Middle frontal gyrus (tissue), 1 donor: ENCODE results near the gene TTBK1.

ENCODE experiments used
- DNase-seq: peaks from one replicate; pipeline ENCODE4 v3.0.0-alpha.2; 2015; ENCODE audit warnings: low spot score; ENCODE audit errors: extremely low spot score

TTBK1 gene

DNA sequence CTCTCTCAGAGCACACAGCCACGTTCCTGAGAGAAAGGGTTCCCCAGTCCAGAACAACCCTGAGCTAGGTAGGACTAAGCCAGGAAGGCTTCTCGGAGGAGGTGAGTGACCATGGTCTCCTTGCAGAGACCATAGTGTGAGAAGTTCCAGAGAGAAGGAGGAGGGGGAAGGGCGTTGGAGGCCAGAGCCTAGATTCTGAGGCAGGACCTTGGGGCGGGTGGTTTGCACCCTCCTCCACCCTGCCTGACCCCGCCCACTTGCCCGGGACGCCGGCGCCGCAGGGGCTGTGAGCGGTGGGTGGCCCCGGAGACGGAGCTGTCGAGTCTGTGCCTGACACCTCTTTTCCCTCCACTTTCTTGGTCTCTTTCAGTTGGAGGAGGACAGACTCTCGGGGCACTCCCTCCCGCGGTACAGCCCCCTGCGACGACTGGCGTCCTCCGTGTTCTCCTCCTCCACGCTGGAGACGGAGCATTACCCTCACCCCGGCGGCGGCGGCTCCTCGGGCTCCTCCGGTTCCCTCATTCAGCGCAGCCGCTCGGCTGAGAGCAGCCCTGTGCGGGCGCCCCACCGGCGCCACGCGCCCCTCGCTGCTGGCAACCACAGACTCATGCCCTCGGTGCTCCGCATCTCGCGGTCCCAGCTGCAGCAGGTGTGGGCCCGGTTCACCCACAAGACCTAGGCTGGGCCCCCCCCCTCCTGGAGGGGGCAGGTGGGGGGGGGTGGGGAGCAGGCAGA, 26.2 kb downstream of the TTBK1 start:
- DNase-seq = no peak

DNA sequence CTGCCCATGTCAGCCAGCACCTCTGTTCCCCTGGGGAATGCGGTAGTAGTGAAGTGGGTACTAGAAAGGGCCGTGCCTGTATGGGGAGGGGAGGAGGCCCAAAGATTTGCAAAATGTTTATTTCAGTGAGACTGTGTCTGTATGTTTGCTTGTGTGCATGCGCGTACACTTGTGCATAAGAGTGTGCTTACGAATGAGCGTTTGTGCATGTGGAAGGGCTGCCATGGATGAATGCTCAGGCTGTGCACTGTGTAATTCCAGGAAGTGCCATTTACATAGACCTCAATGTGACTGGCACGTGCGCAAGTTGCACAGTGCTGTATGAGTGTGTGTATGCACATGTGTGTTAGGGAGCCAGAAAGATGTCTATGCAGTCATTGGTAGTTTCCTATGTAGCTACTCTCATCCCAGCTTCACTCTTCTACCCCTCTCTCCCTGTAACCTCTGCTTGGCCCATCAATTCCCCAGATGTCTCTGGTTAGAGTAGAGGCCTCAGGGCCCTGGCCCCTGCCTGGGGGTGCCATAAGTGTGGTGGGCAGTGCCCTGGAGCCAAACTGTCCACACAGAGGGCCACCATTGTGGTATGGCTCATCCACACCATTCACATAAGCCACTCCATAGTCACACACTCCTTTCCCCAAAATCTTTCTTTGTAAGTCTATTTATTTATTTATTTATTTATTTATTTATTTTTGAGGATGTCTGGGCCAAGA, 28.0 kb downstream of the TTBK1 start:
- no peak for DNase-seq

DNA sequence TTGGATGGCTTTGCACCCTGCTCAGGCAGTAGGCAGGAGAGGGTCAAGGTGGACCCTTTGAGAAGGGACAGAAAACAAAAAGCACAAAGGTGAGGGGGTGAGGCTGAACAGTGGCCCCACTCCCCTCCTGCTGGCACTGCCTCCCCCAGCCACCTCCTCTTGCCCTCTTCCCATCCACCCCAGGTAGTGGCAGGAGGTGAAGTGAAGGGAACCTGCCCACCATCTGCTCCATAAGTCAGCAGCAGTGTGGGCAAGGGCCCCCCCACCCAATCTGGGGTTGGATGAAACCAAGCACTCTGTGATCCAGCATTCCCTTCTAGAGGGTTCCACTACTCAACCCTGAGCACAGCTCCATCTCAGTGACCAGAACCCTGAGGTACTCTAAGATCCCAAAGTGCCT, 28.7 kb downstream of the TTBK1 start:
- no peak for DNase-seq

DNA sequence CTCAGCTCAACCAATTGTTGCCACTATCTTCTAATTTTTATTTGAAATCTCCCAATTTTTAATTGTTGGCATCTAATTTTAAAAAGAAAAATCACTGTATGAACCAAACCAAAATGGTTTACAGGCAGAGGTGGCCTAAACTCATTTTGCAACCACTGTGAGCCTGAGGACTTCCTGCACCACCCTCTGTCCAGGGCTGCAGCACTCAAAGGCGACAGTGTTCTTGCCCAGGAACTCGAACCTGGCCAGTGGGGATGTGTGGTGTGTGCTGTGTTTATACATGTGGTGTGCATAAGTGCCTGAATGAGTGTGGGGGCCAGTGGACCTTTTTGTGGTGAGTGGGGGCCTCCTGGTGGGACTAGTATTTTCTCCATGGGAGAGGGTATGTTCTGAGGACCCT, 30.4 kb downstream of the TTBK1 start:
- DNase-seq = no peak

DNA sequence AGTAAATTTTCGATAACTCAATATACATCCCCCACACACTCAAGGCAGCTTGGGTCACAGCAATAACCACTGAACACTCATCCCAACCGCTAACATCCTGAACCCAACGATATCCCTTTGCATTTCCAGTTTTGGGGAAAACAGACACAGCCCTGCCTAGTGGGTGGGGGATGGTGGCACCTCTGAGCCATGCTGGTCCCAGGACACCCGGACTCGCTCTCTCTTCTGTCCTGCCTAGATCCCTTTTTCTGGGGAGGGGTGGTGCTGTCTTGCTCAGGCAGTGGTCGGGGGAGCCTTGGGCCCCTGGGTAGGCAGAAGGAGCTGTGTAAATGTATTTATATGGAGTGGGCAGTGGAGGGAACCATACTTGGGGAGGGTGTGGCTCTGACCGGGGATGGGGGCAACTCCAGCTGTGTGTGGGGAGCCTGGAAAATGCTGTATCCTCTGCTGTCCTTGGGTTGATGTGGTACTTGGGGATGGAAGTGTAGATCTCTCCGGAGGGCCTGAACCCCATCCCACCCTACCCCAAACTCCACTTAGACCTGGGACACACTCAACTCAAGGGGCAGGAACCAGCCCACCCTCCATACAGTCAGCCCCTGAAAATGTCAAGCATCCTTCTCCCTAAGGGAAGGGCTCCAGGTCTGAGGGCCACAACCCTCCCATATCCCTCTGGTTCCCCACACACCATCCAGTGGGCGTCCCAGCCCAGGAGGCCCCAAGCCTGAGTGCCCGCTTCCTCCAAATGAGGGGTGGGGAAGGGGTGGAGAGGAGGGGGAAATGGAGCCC, 31.0 kb downstream of the TTBK1 start:
- no peak for DNase-seq

DNA sequence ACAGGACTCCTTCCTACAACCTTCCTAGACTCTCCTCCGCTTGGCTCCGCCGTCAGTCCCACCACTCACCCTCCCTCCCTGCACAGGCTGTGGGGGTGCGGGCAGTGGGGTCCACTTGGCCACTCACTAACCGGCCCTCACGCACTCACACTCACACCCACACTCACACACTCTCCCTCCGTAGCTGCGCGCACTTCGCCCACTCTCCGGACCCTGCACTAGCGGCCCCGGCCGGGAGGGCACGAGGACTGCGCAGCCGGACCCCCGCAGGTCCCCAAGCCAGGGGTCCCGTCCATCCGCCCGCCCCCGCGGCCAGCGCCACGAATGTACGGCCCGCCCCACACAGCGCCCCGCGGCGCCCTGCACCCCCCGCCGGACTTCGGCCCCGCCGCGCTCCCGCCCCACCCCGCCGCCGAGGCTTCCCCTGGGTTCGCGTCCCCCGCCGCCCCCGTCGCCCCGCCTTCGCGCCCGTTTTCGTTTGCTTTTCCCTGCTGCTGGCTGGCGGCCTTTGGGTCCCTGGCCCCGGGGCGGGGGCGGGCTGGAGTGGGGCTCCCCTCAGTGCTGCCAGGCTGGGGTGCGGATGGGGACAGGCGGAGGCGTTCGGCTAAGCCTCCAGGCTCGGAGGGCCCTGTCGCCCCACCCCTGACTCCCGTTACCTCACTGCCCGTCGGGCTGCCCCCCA, 31.8 kb downstream of the TTBK1 start:
- no peak for DNase-seq

DNA sequence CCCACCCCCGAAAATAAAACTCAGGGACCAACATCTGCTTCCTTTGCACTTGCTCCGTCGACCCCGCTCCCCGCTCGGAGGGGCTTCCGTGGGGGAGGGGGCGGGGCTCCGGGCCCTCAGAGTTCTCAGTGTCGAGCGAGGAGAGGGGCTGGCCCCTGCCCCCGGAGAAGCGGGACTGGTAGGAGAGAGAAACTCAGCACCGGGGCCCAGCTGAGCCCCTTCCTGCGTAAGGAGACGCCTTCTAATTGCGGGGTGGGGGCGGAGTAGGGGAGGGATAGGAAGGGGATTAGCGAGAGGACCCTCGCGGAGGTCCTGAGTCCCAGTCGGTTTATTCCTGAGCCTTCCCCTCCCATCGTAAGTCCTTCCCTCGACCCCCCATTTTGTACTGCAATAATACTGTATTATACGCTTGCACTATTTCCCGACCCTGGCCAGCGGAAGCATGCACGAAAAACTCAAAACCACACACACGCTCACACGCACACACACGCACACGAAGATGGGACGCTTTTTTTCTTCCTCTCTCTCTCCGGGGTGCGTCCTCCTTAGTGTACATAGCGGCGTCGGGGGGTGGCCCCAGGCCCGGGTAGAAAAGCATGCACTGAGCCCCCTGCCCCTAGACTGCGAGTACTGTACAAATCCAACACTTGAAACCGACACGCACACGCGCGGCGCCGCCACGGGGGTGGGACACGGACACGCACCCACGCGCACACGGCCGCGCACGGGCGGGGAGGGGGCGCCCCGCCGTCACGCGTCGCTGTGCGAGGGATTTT, 32.7 kb downstream of the TTBK1 start:
- no peak for DNase-seq

DNA sequence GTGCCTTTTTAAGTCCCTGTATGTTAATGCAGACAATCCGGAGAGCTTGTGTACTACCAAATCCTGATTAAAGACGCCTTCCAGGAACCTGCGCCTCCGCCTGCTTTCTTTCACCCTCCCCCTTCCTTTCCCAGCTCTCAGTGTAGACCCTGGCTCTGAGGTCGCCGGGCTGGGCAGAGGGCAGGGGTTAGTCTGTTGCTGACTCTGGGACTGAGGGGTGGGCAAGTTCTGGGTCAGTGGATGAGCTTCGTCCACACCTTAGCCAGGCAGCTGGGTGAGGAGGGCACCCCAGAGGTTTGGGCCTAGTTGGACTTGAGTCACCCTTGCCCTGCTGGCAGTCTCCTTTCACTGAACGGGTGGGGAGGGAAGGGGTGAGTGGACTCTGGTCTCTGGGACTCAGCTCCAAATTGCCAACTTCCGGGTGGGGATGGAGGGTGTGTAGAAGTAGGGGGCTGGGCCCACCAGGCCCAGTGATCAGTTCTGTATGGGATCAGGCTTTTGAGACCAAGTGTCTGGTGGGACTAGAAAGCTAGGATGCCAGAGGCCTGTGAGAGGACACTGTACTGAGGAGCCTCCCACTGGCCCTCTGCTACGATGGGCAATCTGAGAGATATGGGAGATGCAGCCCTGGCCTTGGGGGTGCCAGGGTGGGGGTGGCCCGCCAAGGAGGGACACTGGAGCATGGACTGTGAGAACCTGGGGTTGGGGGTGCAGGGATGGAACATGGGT, 33.5 kb downstream of the TTBK1 start:
- DNase-seq = no peak

DNA sequence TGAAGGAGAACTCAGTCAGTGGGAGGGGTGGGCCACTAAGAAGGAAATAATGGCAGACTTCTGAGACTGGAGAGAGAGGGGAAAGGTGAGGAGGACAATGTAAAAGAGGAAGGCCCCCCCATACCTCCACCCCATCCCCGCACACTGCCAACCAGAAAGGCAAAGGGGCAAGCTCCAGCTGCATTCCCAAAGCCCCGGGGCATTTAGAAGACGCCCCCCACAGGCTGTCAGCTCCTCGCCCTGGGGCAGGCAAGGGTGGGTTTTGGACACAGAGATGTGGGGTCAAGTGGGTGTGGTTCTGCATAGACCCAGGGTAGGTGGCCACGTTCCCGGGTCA, 34.0 kb downstream of the TTBK1 start:
- DNase-seq = no peak

DNA sequence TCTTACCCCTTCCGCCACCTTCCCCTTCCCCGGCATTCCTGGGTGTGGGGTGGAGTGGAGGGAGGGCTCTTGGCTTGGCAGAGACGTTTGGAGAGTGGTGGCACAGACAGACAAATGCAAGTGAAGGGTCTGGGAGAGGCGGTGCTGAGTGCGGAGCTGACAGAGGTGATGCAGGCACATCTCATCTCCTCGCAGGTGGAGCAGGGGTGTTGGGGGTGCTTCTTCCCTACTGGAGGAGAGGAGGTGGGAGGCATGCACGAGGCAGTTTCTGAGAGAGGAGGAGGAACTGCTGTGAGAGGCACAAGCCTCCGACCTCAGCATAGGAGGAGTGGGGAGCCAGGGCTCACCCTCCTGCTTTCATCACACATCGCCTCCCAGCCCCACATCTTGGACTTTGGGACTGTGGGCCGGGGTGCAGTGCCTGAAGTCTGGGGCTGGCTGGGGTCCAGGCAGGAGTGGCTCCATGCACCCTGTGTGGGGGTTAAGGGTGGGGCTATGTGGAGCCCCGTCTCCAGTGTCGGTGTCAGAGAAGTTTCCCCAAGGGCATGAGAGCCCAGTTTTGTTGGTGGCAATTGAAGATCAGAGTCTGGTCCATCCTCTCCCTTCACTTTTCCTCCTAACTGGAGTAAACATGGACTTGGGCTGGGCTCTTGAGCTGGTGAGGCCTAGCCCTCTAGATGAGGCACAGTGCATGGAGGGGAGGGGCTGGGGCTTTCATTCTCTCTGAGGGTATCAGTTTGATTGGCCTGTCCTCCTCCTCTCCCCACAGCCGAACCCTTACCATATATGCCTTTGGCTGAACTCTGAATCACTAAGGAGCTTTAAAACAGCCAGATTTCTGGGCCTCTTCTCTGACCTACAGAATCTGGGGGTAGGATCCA, 34.6 kb downstream of the TTBK1 start:
- no peak for DNase-seq

DNA sequence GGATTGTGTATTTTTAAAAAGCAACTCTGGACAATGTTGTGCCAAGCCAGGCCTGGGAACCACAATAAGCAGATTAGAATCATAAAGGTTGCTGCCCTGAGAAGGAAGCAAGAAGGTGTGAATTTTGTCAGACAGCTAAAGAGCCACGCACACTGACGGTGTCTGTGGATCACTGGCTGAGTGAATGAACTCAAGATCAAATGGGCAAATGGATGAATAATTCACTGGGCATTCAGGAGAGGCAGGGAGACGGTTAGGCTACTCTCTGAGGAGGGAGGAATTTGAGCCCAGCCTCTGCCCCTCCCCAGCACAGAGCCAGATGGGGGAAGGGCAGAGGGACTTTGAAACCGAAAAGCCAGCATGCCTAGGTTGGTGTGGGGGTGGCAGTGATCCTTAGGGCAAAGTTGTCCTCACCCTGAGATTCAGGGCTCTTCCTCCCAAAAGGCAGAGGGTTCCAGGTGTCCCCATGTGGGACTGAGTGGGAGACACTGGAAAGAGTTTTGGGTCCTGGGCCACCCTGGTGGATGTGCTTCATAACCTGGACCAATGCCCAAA, 35.3 kb downstream of the TTBK1 start:
- no peak for DNase-seq

DNA sequence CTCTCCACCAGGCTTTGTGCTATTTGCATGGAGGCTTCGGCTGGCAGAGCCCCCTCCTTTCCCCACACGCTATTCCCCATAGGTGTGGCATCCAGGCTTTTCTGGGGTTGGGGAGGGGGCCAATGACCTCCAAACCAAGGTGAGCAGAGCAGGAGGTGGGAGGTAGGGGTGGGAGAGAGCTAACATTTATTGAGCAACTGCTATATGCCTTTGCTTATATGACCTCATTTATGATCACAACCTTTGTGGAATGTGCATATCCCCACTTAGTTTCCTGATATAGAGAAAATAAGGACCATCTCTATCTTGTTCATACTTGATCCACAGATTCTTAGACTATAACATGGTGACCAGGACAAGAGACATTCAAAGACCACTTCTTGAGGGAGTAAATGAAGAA, 37.0 kb downstream of the TTBK1 start:
- DNase-seq = no peak

DNA sequence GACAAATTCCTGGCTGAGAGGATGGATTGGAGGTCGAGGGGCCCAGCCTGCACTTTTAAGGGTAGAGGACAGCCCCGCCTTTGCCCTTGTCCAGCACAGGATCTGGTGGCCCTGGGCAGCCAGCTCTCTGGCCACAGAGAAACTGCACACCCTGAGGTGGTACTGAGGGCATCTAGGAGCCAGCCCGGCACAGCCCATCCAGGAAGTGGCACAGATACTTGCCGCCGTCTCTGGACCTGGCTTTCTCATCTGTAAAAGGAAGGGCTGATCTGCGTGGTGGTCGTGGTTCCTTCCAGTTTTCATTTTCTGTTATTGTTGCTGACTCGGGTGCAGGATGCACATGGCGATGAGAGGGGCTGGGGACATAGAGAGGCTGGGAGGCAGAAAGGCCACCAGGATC, 38.8 kb downstream of the TTBK1 start:
- no peak for DNase-seq

DNA sequence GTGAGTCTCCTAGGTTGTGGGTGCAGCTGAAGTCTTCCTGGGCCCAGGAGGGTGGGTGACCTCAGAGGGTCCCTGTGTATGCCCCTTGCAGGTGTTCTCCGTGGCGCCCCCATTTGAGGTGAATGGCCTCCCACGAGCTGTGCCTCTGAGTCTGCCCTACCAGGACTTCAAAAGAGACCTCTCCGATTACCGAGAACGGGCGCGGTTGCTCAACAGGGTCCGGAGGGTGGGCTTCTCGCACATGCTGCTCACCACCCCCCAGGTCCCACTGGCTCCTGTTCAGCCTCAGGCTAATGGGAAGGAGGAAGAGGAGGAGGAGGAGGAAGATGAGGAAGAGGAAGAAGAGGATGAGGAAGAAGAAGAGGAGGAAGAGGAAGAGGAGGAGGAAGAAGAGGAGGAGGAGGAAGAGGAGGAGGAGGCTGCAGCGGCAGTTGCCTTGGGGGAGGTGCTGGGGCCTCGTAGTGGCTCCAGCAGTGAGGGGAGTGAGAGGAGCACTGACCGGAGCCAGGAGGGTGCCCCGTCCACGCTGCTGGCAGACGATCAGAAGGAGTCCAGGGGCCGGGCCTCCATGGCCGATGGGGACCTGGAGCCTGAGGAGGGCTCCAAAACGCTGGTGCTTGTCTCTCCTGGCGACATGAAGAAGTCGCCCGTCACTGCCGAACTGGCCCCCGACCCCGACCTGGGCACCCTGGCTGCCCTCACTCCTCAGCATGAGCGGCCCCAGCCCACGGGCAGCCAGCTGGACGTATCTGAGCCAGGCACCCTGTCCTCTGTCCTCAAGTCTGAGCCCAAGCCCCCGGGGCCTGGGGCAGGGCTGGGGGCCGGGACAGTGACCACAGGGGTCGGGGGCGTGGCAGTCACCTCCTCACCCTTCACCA, 39.6 kb downstream of the TTBK1 start:
- no peak for DNase-seq

DNA sequence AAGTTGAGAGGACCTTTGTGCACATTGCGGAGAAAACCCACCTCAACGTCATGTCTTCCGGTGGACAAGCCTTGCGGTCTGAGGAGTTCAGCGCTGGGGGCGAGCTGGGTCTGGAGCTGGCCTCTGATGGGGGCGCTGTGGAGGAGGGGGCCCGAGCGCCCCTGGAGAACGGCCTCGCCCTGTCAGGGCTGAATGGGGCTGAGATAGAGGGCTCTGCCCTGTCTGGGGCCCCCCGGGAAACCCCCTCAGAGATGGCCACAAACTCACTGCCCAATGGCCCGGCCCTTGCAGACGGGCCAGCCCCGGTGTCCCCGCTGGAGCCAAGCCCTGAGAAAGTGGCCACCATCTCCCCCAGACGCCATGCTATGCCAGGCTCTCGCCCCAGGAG, 40.2 kb downstream of the TTBK1 start:
- no peak for DNase-seq

DNA sequence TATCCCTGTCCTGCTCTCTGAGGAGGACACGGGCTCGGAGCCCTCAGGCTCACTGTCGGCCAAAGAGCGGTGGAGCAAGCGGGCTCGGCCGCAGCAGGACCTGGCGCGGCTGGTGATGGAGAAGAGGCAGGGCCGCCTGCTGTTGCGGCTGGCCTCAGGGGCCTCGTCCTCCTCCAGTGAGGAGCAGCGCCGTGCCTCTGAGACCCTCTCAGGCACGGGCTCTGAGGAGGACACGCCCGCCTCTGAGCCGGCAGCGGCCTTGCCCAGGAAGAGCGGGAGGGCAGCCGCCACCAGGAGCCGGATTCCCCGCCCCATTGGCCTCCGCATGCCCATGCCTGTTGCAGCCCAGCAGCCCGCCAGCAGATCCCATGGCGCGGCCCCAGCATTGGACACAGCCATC, 40.6 kb downstream of the TTBK1 start:
- no peak for DNase-seq

DNA sequence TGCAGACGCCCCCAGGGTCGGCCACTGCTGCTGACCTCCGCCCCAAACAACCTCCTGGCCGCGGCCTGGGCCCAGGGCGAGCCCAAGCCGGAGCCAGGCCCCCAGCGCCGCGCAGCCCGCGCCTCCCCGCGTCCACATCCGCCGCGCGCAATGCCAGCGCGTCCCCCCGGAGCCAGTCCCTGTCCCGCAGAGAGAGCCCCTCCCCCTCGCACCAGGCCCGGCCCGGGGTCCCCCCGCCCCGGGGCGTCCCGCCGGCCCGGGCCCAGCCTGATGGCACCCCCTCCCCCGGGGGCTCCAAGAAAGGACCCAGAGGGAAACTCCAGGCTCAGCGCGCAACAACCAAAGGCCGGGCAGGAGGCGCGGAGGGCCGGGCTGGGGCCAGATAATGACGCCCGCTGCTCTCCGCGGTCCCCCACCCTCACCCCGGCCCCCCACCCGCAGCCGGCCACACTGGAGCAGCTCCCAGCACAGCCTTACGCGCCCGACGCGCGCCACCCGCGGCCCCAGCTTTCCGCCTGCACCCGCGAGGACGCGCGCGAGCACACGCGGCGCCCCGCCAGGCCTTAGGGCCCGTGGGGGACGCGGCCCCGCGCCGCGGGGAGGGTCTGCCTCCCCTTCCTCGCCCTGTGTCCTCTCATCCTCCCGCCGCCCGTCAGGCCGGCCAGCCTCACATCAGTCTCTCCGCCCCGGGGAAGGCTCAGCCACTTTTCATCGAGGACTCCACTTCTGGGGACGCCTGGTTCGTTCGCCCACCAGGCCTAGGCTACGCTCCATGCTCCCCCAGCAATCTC, 41.9 kb downstream of the TTBK1 start:
- DNase-seq = no peak
